GM19397 (cell line): Measurements from ENCODE around the gene FASN.

Experiments
- ATAC-seq: cut with Tn5 transposase; IDR thresholded peaks from one replicate; pipeline ENCODE4 v1.9.1; 2021; ENCODE audit warnings: mild to moderate bottlenecking, moderate library complexity; ENCODE audit not compliant: unreplicated experiment

Gene FASN

GRCh38 chr17:82078433-82078832 lies 19.6 kb downstream of the FASN start:
- ATAC-seq: no peak

- ATAC-seq: no peak
Measured at GRCh38 chr17:82077617-82078358, 20.2 kb downstream of the FASN start.

DNA sequence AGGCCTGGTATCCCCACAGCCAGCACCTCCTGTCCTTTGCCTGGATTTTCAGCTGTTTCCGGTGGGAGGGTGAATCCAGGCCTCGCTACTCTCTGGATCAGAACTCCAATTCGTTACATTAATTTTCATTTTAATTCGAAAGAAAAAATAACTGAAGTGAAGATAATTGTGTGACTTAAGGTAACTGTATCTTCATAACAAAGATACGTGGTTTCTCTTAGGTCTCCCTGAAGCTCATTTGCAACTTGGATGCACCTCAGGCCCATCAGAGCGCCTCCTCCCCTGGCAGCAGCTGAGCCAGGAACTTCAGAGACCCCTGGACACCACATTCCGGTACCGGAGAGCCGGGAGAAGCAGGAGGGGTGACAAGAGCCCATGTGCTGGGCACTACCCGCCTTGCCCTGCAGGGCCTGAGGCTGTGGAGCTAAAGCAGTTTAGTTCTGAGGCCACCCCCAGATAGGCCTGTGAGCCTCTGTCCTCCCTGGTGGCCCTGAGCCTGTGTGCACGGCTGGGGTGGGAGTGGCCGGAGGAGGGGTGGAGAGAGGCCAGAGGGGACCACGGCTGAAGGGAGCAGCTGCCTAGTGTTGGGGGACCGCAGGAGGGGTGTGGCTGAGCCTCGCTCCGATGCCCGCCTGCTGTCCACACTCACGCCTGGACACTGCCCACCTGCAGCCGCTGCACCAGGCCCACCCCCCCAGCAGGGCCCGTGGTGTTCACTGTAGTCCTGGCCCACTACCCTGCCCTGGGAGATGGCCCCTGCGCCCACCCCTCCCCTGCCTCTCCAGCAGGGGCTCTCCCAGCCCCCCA lies 21.0 kb downstream of the FASN start:
- ATAC-seq: no peak

- no peak for ATAC-seq
Measured at GRCh38 chr17:82076018-82076784, 21.8 kb downstream of the FASN start.

DNA sequence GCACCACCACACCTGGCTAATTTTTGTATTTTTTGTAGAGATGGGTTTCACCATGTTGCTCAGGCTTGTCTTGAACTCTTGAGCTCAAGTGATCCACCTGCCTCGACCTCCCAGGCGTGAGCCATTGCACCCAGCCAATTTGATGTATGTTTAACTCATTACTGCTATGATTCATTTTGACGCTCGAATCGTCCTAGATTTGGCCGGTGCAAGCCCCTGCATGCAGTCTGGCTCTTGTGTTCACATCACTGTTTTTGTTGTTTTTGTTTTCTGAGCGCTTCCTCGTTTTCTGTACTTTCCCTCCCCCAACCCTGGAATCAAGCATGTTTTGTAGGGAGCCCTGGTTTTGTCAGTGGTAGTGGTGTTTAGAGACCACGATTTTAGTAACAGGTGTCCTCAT lies 24.6 kb downstream of the FASN start:
- ATAC-seq: no peak

DNA sequence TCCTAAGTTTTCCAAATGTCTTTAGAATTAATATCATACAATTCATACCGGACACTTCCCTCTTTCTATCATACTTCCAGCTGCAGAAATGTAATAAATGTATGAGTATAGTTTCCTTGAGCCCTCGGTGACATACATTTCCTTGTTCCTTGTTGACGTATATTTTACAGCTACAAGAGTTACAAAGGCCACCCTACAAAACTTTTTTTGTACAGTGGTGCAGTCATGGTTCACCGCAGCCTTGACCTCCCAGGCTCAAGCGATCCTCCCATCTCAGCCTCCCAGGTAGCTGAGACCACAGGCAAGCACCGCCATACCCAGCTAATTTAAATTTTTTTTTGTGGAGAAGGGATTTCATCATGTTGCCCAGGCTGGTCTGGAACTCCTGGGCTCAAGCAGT lies 25.2 kb downstream of the FASN start:
- no peak for ATAC-seq

DNA sequence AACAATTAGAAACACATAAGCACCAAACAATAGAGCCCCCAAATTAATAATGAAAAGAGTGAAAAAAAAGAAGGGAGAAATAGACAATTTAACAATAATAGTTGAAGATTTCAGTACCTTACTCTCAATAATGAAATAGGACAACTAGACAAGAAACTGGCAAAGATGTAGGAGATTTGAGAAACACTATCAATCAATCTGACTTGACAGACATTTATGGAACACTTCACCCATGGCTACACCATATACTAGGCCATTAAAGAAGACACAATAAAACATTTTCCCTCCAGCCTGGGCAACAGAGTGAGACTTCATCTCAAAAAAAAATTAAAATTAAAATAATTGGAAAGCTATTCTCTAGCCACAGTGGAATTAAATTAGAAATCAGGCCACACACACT lies 27.4 kb downstream of the FASN start:
- ATAC-seq: no peak

DNA sequence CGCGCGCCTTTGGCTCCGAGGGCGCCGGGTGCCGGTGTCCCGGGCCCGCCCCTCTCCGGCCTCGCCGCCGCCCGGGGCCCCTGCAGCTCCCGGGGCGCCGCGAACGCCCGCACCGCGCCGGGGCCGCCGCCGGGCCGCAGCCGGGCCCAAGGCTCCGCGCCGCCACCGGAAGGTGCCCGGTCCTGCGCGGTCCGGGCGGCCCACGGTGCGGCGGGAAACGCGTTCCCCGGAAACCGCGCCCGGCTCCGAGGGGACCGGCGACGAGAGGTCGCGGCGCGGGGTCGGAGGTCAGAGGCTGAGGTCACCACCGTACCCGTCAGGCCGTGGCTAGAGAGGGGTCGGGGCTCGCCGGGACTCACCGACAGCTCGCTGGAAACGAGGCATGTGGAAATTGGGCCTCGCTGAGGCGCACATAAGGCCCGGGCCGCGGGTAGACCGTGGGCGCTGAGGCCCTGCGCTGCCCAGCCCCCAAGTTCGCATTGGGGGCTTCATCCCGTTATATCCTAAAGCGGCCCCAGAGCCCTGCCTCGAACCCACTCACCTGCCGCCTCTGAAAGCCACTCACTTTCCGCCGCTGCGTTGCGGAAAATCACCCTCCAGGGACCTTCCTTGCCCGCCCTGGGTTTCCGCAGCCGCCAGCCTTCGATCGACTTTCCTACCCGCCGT lies 32.3 kb downstream of the FASN start, which contains the start of gene DUS1L:
Gene DUS1L (minus strand): TSS at position 167 of the 666 bp plus-strand sequence. CDS start 745 bp downstream, outside the sequence.
- ATAC-seq: peak; percentile 75

DNA sequence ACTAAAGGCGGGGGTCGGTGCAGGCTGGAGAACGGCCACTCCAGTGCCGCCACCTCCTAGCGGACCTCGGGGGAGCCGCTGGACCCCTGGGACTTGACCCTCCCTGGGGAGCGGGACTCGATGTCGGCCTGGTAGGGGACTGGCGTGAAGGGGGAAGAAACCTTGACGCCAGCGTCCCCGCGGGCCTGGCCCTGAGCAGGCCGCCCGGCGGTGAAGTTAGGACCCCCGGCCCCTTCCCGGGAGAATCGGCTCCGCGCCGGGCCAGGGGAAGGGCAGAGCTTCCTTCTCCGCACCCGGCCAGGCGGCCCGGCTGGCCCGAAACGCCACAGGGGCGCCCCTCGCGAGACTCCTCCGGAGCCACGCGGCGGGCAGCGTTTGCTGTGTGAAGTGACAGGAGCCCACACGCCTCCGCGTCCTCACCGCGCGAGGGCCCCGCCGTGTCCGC lies 32.8 kb downstream of the FASN start:
- ATAC-seq: peak; percentile 35

- no peak for ATAC-seq
Measured at GRCh38 chr17:82064433-82065192, 33.4 kb downstream of the FASN start.

DNA sequence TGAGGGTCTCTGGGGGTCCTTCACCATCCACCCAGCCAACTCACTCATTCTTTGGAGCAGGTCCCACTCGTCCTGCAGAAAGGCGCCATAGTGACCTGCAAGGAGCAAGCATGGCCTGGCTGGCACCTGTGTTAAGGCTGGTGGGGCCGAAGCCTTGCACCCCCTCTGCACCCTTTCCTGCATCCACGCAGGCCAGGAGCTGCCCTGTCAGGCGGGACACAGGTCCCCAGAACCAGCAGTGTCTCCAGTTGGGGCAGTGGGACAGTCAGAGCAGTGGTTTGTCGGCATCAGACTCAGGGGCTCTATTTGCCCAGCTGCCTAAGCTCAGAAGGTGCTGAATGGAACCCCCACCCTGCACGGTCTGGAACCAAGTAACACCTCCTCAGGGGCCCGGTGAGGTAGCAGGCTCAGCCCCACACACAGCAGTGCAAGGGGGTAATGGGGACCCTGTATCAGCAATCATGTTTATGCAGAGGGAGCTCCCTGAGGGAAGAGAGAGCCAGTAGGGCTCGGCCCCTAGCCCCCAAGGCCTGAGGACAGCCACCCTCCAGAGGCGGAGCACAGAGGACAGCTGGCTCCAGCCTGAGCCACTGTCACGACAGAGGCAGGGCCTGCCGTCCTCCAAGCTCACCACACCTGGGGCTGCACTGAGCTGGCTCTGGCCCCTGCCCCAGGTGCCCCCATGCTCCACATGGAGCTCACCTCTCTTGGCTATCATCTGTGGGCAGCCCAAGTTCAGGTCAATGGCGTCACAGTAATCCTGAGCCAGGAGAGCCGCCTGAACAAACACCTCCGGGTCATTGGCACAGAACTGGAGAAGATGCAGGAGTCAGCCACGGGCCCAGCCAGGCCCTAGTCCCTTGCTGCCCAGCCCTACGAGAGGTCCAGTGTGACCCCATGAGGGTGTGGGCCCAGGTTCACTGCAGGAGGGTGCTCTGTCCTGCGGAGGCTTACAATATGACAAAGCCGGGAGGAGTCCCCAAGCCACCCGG lies 34.3 kb downstream of the FASN start:
- no peak for ATAC-seq

GRCh38 chr17:82062984-82063368 lies 35.1 kb downstream of the FASN start:
- no peak for ATAC-seq

- ATAC-seq: no peak
Measured at GRCh38 chr17:82062076-82062983, 35.7 kb downstream of the FASN start.

- ATAC-seq: no peak
Measured at GRCh38 chr17:82061047-82061925, 36.8 kb downstream of the FASN start.

GRCh38 chr17:82060614-82061013 lies 37.4 kb downstream of the FASN start:
- ATAC-seq: no peak

- ATAC-seq: no peak
Measured at GRCh38 chr17:82060001-82060380, 38.0 kb downstream of the FASN start.
